ENCODE results near the gene TSPAN9.

GRCh38 chr12:3148366-3149000 lies 71.3 kb downstream of the TSPAN9 start:
- no peak for TF ChIP-seq EZH2 (IDR thresholded peaks at IDR 0.05; ENCODE audit: low read depth, unreplicated experiment)
- no peak for TF ChIP-seq CTCF (conservative IDR thresholded peaks at IDR 0.05; ENCODE audit: low read depth in 2 of 2)
- TF ChIP-seq EZH2phosphoT487 (IDR thresholded peaks at IDR 0.05; ENCODE audit: unreplicated experiment), result no peak
- no peak for TF ChIP-seq POLR2AphosphoS5 (IDR thresholded peaks at IDR 0.05; ENCODE audit: low read depth)
- TF ChIP-seq ZNF114 (CRISPR knock-in tag; IDR thresholded peaks at IDR 0.05), result no peak
- no peak for TF ChIP-seq REST (IDR thresholded peaks at IDR 0.05; ENCODE audit: unreplicated experiment)
